Neuron (in vitro differentiated cells): ENCODE measurements around the gene DAB2.

Experiments used
- H2AFZ ChIP-seq: one replicate; pipeline ENCODE4 v1.6.1; 2013; ENCODE audit warnings: low read depth, mild to moderate bottlenecking, inconsistent platforms, low read length, moderate library complexity
- H3K27me3 ChIP-seq: one replicate; pipeline ENCODE4 v1.6.1; 2013; ENCODE audit warnings: low read length; ENCODE audit not compliant: insufficient read depth
- H3K36me3 ChIP-seq: one replicate; pipeline ENCODE4 v1.6.1; 2013; ENCODE audit warnings: low read length; ENCODE audit not compliant: insufficient read depth
- H3K4me1 ChIP-seq: one replicate; pipeline ENCODE4 v1.6.1; 2013; ENCODE audit warnings: low read length; ENCODE audit not compliant: insufficient read depth
- H3K4me3 ChIP-seq: 2 replicates; pipeline ENCODE4 v1.5.1; 2013; ENCODE audit warnings: mild to moderate bottlenecking, low read length, moderate library complexity
- H3K9me3 ChIP-seq: one replicate; pipeline ENCODE4 v1.6.1; 2013; ENCODE audit warnings: low read length

DAB2 gene

GRCh38 chr5:39379693-39380092, 45.1 kb downstream of the DAB2 start:
- Histone ChIP-seq H3K9me3 (no peaks in the 10 kb centered on the region), H3K4me3 (no peak overlapping the region), H3K27me3 (no peaks in the 10 kb centered on the region), H3K36me3 (no peaks in the 10 kb centered on the region), H3K4me1 (no peaks in the 10 kb centered on the region), H2AFZ (no peak overlapping the region)

- Histone ChIP-seq H3K36me3 (no peaks in the 10 kb centered on the region), H2AFZ (no peak overlapping the region), H3K4me3 (no peak overlapping the region), H3K9me3 (no peaks in the 10 kb centered on the region), H3K4me1 (no peaks in the 10 kb centered on the region), H3K27me3 (no peaks in the 10 kb centered on the region)
These were observed 47.2 kb downstream of the DAB2 start for GRCh38 chr5:39377613-39378012.

DNA sequence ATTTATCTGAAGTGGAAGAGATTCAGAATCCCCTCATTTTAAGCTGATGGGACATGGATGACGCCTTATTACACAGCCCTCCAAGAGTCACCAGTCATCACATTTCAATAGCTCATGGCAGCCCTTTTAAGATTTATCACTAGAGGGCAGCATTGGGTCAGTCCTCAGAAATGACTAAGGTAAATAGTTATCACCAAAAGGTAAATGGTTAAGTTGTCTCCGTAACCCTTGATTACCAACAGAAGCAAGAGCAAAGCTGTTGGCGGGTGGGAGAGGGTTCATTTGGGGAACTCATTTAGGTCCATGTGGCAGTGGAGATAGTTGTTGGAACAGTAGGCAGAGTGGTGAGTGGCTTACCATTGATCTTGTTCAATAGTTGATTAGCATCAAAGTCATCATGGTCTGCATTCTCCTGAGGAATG, 48.5 kb downstream of the DAB2 start:
- Histone ChIP-seq H3K36me3 (no peaks in the 10 kb centered on the region), H2AFZ (no peak overlapping the region), H3K4me1 (no peaks in the 10 kb centered on the region), H3K9me3 (no peaks in the 10 kb centered on the region), H3K27me3 (no peaks in the 10 kb centered on the region), H3K4me3 (no peak overlapping the region)

GRCh38 chr5:39373791-39374190, 51.0 kb downstream of the DAB2 start:
- Histone ChIP-seq H3K36me3 (no peaks in the 10 kb centered on the region), H3K4me3 (no peak overlapping the region), H3K27me3 (no peaks in the 10 kb centered on the region), H3K9me3 (no peaks in the 10 kb centered on the region), H3K4me1 (no peaks in the 10 kb centered on the region), H2AFZ (no peak overlapping the region)

DNA sequence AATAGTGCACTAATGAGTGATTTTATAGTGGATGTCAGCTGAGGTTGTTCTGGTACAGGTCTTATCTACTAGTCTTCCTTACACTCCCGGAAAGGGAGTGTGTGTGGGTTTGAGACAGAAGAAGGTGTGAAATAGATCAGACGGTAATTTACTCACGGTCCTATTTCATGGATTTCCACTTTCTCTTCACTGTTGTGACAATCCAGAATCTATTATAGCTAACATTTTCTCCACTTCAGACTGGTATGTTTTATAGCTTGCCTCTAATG, 53.5 kb downstream of the DAB2 start:
- Histone ChIP-seq H3K9me3 (no peaks in the 10 kb centered on the region), H3K36me3 (no peaks in the 10 kb centered on the region), H3K4me1 (no peaks in the 10 kb centered on the region), H3K4me3 (no peak overlapping the region), H3K27me3 (no peaks in the 10 kb centered on the region), H2AFZ (no peak overlapping the region)

DNA sequence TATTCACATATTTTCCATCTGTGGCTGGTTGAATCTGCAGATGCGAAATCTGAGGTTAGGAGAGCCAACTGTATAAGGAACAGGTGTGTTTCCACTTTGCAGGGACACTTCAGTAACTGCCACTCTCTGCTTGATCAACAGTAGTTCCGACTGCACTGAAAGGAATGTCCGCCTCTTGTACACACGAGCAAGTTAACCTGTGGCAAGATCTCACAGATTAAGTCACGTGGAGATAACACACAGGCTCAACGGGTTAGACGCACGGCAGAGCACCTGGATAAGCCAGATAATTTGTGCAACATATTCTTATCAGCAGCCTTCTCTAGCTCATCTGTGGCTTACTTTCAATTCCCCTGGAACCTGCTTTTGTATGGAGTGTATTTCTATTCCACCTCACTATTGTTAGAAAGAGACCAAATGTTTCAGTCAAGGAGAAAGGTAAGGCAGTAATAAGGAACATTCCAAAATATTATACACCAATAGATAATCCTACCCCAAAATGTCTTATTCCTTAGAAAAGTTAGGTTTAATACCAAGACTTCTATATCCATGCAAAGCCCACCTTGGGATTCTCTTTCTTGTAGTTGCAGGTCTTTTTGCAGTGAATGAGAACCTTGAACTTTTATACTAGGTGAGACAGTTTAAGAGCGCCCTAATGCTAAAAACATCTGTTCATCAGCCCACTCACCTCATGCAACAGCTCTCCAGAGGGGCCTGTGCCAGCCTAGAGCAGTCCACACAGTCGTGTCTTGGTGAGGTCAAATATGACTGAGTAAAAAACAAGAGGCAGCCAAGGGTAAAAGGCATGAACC, 54.0 kb downstream of the DAB2 start:
- no peaks in the 10 kb centered on the region for H3K36me3 ChIP-seq
- no peak overlapping the region for H3K4me3 ChIP-seq
- H3K27me3 ChIP-seq, result no peaks in the 10 kb centered on the region
- no peak overlapping the region for H2AFZ ChIP-seq
- H3K9me3 ChIP-seq, result no peaks in the 10 kb centered on the region
- no peaks in the 10 kb centered on the region for H3K4me1 ChIP-seq

- Histone ChIP-seq H3K36me3 (no peaks in the 10 kb centered on the region), H3K27me3 (no peaks in the 10 kb centered on the region), H3K4me3 (no peak overlapping the region), H2AFZ (no peak overlapping the region), H3K4me1 (no peaks in the 10 kb centered on the region), H3K9me3 (no peaks in the 10 kb centered on the region)
These were observed 55.5 kb downstream of the DAB2 start for GRCh38 chr5:39369123-39369815.

DNA sequence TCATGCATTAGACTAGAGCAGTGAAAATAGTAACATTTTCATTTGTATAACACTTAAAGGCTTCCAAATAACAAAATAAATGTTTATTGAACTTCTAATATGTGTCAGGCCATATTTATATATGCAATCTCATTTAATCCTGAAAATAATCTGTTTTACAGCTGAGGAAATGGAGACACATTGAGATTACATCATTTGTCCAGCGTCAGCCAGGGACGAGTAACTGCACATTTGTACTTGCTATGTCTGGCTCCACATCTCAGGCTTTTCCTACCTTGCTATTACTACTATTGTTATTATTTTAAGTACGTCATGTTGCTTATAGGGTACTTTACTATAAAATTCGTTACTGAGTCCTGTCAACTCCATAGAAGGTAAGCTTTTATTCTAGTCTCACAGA, 56.7 kb downstream of the DAB2 start:
- Histone ChIP-seq H3K4me3 (no peak overlapping the region), H3K36me3 (no peaks in the 10 kb centered on the region), H3K27me3 (no peaks in the 10 kb centered on the region), H3K9me3 (no peaks in the 10 kb centered on the region), H2AFZ (no peak overlapping the region), H3K4me1 (no peaks in the 10 kb centered on the region)

DNA sequence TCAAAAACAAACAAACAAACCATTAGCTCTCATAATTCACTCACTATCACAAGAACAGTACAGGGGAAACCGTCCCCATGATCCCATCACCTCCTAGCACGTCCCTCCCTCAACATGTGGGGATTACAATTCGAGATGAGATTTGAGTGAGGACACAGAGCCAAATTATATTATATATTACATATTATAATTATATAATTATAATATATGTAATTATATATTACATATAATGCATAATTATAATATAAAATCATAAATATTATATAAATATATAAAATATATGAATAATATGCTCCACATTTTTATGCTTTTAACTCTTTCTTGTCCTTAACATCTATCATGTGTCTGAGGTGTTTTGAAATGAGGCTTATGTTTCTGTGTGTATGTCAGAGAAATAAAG, 57.1 kb downstream of the DAB2 start:
- Histone ChIP-seq H3K36me3 (no peaks in the 10 kb centered on the region), H2AFZ (no peak overlapping the region), H3K4me1 (no peaks in the 10 kb centered on the region), H3K27me3 (no peaks in the 10 kb centered on the region), H3K9me3 (no peaks in the 10 kb centered on the region), H3K4me3 (no peak overlapping the region)

GRCh38 chr5:39364367-39364766, 60.4 kb downstream of the DAB2 start, which contains the start of gene C9:
TSS of gene C9 (minus strand) at chr5:39364495. CDS start at chr5:39364464, 31 bp downstream.
- Histone ChIP-seq H3K36me3 (no peaks in the 10 kb centered on the region), H2AFZ (no peak within 1 kb of the TSS), H3K4me3 (no peak within 1 kb of the TSS), H3K27me3 (no peaks in the 10 kb centered on the region), H3K4me1 (no peaks in the 10 kb centered on the region), H3K9me3 (no peaks in the 10 kb centered on the region)

GRCh38 chr5:39363217-39363616, 61.6 kb downstream of the DAB2 start:
- Histone ChIP-seq H3K27me3 (no peaks in the 10 kb centered on the region), H3K4me3 (no peak overlapping the region), H3K4me1 (no peaks in the 10 kb centered on the region), H3K36me3 (no peaks in the 10 kb centered on the region), H3K9me3 (no peaks in the 10 kb centered on the region), H2AFZ (no peak overlapping the region)

DNA sequence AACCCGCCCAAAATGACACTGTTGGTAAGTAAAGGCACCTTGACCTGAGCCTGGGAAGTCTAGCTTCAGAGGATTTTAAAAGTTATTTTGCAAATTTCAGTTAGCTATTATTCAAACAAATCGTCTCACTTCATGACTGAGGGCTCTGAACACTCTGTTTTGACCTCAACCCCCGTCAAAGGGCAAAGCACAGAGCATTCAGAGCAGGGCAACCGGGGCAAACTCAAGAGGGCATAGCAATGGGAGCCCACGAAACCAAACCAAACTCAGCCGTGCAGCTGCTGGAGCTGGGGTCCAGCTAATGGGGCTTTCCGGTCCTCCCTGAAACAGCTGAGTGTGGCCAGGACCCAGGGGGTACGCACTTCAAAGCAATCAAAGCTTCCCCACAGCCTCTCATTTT, 62.1 kb downstream of the DAB2 start:
- H3K4me3 ChIP-seq, result no peak overlapping the region
- no peaks in the 10 kb centered on the region for H3K4me1 ChIP-seq
- no peaks in the 10 kb centered on the region for H3K27me3 ChIP-seq
- H3K9me3 ChIP-seq, result no peaks in the 10 kb centered on the region
- H2AFZ ChIP-seq, result no peak overlapping the region
- H3K36me3 ChIP-seq, result no peaks in the 10 kb centered on the region

- Histone ChIP-seq H3K4me3 (no peak overlapping the region), H3K36me3 (no peaks in the 10 kb centered on the region), H2AFZ (no peak overlapping the region), H3K4me1 (no peaks in the 10 kb centered on the region), H3K9me3 (no peaks in the 10 kb centered on the region), H3K27me3 (no peaks in the 10 kb centered on the region)
These were observed 63.5 kb downstream of the DAB2 start for GRCh38 chr5:39361306-39361705.
